Small intestine (tissue), 7 donors: ENCODE results near the gene HELZ2. TPM values are rescaled to one million over a fixed set of nuclear protein-coding genes. Genes with fewer than 3 reads are reported as not detected.

Experiments
- DNase-seq, 2 donors: peaks; one replicate each; pipeline versions ENCODE4 v3.0.0 to v3.0.0-alpha.2; 2013
- FAIRE-seq: peaks from 2 replicates; lab custom pipeline; 2012; peaks lifted over from hg19 to GRCh38; lab: Jason Lieb, UNC
- H3K27ac ChIP-seq, 3 donors: one replicate each; pipeline ENCODE4 v1.5.1; 2013; ENCODE audit warnings: low read length in 2 of 3, mild to moderate bottlenecking in 2 of 3, control low read depth in 1 of 3, inconsistent platforms in 1 of 3, low read depth in 1 of 3, moderate library complexity in 1 of 3
- H3K27me3 ChIP-seq, 3 donors: one replicate each; pipeline ENCODE4 v1.6.1; 2013; ENCODE audit warnings: low read length in 3 of 3, inconsistent platforms in 1 of 3; ENCODE audit not compliant: control insufficient read depth in 3 of 3, insufficient read depth in 3 of 3
- H3K36me3 ChIP-seq, 3 donors: one replicate each; pipeline ENCODE4 v1.6.1; 2013; ENCODE audit warnings: low read length in 3 of 3, inconsistent platforms in 1 of 3, low read depth in 1 of 3, mild to moderate bottlenecking in 1 of 3, moderate library complexity in 1 of 3; ENCODE audit not compliant: control insufficient read depth in 3 of 3, insufficient read depth in 2 of 3
- H3K4me1 ChIP-seq, 3 donors: one replicate each; pipeline ENCODE4 v1.6.1; 2013; ENCODE audit warnings: low read length in 2 of 3, inconsistent platforms in 1 of 3, low read depth in 1 of 3, mild to moderate bottlenecking in 1 of 3, moderate library complexity in 1 of 3; ENCODE audit not compliant: control insufficient read depth in 3 of 3, insufficient read depth in 2 of 3
- H3K4me3 ChIP-seq, 3 donors: one replicate each; pipeline ENCODE4 v1.5.1; 2013; ENCODE audit warnings: low read length in 3 of 3, control low read depth in 1 of 3, inconsistent platforms in 1 of 3, low read depth in 1 of 3, mild to moderate bottlenecking in 1 of 3, moderate library complexity in 1 of 3
- H3K9me3 ChIP-seq, 2 donors: one replicate each; pipeline ENCODE4 v1.6.1; 2013; ENCODE audit warnings: low read depth in 1 of 2, low read length in 1 of 2; ENCODE audit not compliant: control insufficient read depth in 2 of 2, insufficient read depth in 1 of 2
- WGBS, 3 donors: extraction: QIAGEN DNeasy Blood & Tissue Kit; methylation state at CpG; one replicate each; pipeline ENCODE4 v1.1.7; 2013; 5-methylcytosine and 5-hydroxymethylcytosine counted together
- polyA plus RNA-seq, 4 donors: library from polyadenylated mRNA; stranded (reverse) in 3 of 4; unstranded in 1 of 4; fragments of 200-250 nt in 3 of 4; fragments of 120-200 nt in 1 of 4; gene quantifications; one replicate each; pipeline versions ENCODE4 v1.2.1 to v1.2.3, GENCODE V29; 2013
- donor health status: healthy with polysubstance abuse.
- donor health status: control.
- donor health status: control.
- donor health status: Bipolar disorder and iron deficiency.
- donor health status: healthy.

HELZ2 gene
- polyA plus RNA-seq, 4 donors = 3.8 to 14.2 (median 9.4) TPM

DNA sequence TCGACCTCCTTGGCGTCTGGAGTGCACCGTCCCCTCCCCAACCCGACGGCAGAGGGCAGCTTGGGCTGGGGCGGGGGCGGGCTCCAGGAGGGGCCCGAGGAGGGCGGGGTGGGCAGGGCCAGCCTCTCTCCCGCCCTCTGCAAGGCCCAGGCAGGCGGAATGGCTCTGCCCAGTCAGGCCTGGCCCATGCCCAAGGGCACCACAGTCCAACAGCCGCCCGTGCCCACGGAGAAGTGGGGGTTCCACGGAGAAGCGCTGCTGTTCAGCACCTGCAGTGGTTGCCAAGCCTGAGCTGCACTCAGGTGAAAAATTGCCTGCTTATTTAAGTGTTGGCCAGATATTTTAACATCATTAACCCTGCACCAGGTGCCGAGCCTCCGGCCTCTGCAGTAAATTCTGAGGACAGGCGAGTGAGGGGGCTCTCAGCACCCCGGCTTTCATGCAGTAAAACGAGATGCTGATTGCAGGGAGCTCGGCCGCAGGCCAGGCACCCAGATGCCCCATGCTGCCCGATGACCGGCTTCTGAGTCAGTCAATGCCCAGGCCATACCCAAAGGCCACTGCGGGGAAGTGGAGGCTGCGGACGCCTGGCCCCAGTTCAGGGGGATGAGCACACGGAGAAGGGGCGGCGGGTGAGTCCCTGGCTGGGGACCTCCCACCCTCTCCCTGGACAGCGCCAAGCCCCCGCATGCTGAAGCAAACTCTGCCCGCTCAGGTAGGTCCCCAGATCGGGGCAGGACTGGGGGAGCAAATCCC lies 26.1 kb downstream of the HELZ2 start, which contains the start of gene SRMS:
Gene SRMS (minus strand): TSS at position 25 of the 756 bp plus-strand sequence. CDS start 286 bp downstream, outside the sequence.
- peaks cover 5 to 47% (median 8%) of the 10 kb centered on the region in 3 donors for H3K27me3 ChIP-seq
- no peak for FAIRE-seq
- DNase-seq = no peak
- no peak within 1 kb of the TSS for H3K27ac ChIP-seq
- H3K4me3 ChIP-seq = no peak within 1 kb of the TSS
- H3K36me3 ChIP-seq = no peaks in the 10 kb centered on the region
- peaks cover 0 to 25% (median 0%) of the 10 kb centered on the region in 3 donors for H3K4me1 ChIP-seq
- WGBS, 3 donors = 45 to 53% (median 47%) methylated on average over 31 to 35 of the region's 35 CpGs
- H3K9me3 ChIP-seq = no peaks in the 10 kb centered on the region

DNA sequence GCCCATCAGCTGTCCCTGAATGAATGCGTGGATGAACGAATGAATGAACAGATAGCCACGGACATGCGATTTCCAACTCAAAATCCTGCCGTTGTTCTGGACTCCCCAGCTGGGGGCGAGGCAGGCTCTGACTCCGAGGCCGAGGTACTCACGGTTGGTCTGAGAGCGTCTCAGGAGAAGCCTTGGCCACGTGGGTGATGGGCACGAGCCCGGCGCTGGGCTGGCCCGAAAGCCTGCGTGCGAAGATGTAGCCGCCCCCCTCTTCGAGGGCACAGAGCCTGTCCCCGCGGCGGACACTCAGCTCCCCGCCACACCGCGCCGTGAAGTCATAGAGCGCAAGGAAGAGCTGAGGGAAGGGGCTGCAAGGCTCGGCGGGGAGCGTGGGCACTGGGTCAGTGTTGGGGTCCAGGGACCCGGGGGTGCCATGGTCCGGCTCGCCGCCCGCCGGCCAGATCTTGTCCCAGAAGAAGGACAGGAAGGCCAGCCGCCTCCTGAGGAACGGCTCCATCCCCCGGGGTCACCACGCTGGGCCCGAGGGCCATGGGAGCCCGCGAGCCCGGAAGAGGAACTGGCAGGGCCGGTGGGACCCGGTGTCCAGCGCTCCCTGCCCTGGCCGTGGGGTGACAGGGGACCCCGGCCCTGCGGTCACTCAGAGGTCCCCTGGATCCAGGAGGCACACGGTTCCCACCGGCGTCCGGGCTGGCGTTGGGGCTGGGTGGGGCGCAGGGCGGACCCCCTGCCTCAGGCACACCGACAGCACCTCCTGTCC lies 26.9 kb downstream of the HELZ2 start:
- no peak overlapping the region for H3K4me3 ChIP-seq
- WGBS, 3 donors = 53 to 62% (median 58%) methylated on average over 38 to 58 of the region's 58 CpGs
- peaks cover 0 to 25% (median 0%) of the 10 kb centered on the region in 3 donors for H3K4me1 ChIP-seq
- peaks cover 5 to 47% (median 8%) of the 10 kb centered on the region in 3 donors for H3K27me3 ChIP-seq
- no peak for FAIRE-seq
- DNase-seq = no peak
- no peaks in the 10 kb centered on the region for H3K9me3 ChIP-seq
- H3K36me3 ChIP-seq = no peaks in the 10 kb centered on the region
- no peak overlapping the region for H3K27ac ChIP-seq

DNA sequence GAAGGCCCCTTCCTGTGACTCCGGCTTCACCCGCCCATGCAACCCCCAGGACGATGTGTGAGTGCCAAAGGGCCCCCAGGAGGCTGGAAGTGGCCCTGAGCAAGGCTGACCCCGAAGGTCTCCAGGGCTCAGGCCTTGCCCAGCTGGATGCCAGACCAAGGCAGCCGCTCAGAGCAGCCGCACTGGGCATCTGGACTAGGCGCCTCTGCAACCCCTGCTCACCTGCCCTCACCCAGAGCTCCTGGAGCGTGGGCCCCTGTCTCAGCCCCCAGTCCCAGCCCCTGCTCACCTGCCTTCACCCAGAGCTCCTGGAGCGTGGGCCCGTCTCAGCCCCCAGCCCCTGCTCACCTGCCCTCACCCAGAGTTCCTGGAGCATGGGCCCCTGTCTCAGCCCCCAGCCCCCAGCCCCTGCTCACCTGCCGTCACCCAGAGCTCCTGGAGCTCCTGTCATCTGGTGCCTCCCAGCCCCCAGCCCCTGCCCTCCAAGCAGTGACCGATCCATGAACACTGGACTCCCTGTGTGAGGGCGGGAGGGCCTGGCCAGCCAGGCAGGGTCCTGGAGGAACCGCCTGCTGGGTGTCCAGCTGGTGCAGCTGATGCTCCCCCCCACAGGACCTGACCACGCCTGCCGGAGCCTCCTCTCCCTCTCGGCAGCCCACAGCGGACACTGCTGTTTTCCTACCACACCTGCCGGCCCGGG lies 27.6 kb downstream of the HELZ2 start:
- Histone ChIP-seq H3K27me3 (peaks cover 5 to 47% (median 8%) of the 10 kb centered on the region in 3 donors), H3K36me3 (no peaks in the 10 kb centered on the region), H3K4me1 (peaks cover 0 to 25% (median 0%) of the 10 kb centered on the region in 3 donors), H3K27ac (no peak overlapping the region), H3K4me3 (no peak overlapping the region), H3K9me3 (no peaks in the 10 kb centered on the region)
- DNase-seq = no peak
- no peak for FAIRE-seq
- WGBS, 3 donors = 35 to 70% (median 49%) methylated on average over 17 to 20 of the region's 20 CpGs

DNA sequence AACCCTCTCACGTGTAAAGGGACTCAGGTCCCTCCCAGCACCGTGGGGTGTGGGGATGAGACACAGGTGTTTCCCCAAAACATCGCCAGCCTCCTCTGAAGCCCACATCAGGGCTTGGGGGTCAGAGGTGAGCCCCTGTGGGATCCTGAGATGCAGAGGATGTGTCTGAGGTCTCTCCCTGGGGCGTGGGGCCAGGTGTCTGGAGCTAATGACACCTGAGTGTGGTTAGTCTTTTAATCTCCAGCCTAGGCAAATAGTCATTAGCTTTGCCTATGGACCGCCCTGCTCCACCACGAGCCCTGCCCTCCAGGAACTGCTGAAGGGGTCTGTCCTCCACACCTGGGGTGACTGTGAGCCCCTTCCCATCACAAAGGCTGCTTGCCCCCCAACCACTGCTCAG lies 28.2 kb downstream of the HELZ2 start:
- Histone ChIP-seq H3K4me3 (no peak overlapping the region), H3K9me3 (no peaks in the 10 kb centered on the region), H3K4me1 (peaks cover 0 to 25% (median 0%) of the 10 kb centered on the region in 3 donors), H3K27ac (peak overlapping the region in 1 of 3 donors; percentile 69), H3K36me3 (no peaks in the 10 kb centered on the region), H3K27me3 (peaks cover 5 to 44% (median 8%) of the 10 kb centered on the region in 3 donors)
- FAIRE-seq (no peak), DNase-seq (peak in 1 of 2 donors; percentile 51)
- 12 to 43% (median 17%) methylated on average over 6 of the region's 6 CpGs for WGBS, 3 donors

DNA sequence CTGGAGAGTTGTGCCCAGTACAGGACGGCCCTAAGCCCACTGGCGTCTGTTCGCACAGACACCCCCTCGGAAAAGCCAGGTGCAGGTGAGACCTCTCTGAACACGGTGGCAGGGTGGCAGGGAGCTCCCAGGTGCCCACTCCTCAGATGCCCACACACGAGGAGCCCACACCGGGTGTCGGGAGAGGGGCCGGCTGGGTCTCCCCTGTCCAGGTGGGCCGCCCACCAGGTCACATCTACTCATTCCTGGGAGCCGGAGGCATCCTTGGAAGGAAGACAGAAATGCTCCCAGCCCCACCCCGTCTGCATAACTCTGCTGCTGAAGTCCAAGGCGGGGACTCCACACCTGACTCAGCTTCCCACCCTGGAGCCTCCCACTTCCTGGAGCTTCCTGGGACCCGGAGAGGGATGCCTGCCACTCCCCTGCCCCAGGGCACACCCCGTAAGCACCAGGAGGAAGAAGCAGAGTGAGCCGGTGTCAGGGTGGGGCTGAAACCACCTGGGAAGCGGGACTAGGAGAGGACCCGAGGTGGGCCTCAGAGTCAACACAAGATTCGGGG lies 29.0 kb downstream of the HELZ2 start:
- H3K4me1 ChIP-seq = peaks cover 0 to 25% (median 0%) of the 10 kb centered on the region in 3 donors
- peak overlapping the region in 2 of 3 donors; percentile 14 to 69 for H3K27ac ChIP-seq

DNA sequence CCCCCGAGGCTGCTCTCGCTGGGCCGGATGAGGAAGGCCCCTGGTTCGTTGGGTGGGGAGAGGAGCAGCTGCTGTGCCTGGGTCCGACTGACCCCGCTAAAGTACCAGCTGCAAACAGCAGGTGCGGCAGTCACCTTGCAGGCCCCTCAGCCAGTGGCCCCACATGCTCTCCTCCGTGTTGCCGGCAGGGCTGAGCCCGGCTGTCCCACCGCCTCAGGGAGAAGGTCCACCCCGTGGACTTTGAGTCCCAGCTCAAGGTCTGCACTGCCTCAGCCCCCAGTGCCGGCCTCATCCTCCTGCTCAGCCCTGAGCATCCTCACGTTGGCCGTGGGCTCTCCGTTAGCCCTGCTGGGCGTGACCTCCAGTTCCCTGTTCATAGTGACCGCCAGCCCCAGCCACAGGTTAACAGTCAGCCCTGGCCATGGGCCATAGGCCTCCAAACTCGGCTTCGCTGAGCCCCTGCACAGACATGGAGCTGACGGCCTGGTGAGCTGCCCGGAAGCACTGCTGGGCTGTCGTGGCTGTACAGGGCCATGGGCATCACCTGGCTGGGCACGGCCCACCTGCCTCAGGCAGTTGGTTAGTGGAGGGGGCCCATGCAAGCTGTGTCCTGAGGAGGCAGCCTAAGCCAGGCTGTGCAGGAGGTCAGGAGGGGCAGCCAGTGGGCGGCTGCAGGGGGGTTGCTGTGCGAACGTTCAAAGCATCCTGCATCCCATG lies 29.6 kb downstream of the HELZ2 start:
- DNase-seq = peak in 1 of 2 donors; percentile 78
- Histone ChIP-seq H3K4me1 (peaks cover 0 to 25% (median 0%) of the 10 kb centered on the region in 3 donors), H3K36me3 (no peaks in the 10 kb centered on the region), H3K4me3 (no peak overlapping the region), H3K27me3 (peaks cover 2 to 38% (median 8%) of the 10 kb centered on the region in 3 donors), H3K27ac (no peak overlapping the region), H3K9me3 (no peaks in the 10 kb centered on the region)
- 25 to 57% (median 32%) methylated on average over 25 to 27 of the region's 27 CpGs for WGBS, 3 donors
- FAIRE-seq = no peak

More for the DNA sequence above, 29.0 kb downstream of the HELZ2 start:
- Histone ChIP-seq H3K36me3 (no peaks in the 10 kb centered on the region), H3K4me3 (no peak overlapping the region), H3K27me3 (peaks cover 5 to 42% (median 8%) of the 10 kb centered on the region in 3 donors), H3K9me3 (no peaks in the 10 kb centered on the region)
- WGBS, 3 donors = 17 to 63% (median 43%) methylated on average over 18 to 19 of the region's 19 CpGs
- DNase-seq (peak; percentile 85 to 87), FAIRE-seq (no peak)

DNA sequence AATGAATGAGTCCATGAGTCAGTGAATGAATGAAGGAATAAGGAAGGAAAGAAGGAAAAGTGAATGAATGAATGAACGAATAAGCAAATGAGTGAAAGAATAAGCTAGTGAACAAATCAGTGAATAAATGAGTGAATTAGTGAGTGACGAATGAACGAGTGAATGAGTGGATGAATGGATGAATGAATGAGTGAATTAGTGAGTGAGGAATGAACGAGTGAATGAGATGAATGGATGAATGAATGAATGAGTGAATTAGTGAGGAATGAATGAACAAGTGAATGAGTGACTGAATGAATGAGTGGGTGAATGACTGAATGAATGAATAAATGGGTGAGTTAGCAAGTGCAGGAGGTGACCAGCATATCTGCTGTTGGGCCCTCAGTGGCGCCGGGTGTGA lies 30.3 kb downstream of the HELZ2 start:
- H3K36me3 ChIP-seq = no peaks in the 10 kb centered on the region
- 60 to 84% (median 81%) methylated on average over 6 of the region's 6 CpGs for WGBS, 3 donors
- H3K4me3 ChIP-seq = no peak overlapping the region
- H3K27me3 ChIP-seq = peaks cover 0 to 33% (median 8%) of the 10 kb centered on the region in 3 donors
- DNase-seq = no peak
- peaks cover 0 to 25% (median 0%) of the 10 kb centered on the region in 3 donors for H3K4me1 ChIP-seq
- H3K9me3 ChIP-seq = no peaks in the 10 kb centered on the region
- no peak overlapping the region for H3K27ac ChIP-seq
- no peak for FAIRE-seq
